Fibroblast of skin of left biceps (primary cell): Measurements from ENCODE around the gene DNAH2.
"Not testable (repeated sequence)": the region's sequence is repeated elsewhere in the genome, so short reads cannot be mapped to it uniquely, and the experiment has no call there.

ENCODE experiments used
- DNase-seq, 2 experiments: peaks; one replicate each; pipeline ENCODE4 v3.0.0-alpha.2; 2013; ENCODE audit warnings: low read depth in 2 of 2

Gene DNAH2

DNA sequence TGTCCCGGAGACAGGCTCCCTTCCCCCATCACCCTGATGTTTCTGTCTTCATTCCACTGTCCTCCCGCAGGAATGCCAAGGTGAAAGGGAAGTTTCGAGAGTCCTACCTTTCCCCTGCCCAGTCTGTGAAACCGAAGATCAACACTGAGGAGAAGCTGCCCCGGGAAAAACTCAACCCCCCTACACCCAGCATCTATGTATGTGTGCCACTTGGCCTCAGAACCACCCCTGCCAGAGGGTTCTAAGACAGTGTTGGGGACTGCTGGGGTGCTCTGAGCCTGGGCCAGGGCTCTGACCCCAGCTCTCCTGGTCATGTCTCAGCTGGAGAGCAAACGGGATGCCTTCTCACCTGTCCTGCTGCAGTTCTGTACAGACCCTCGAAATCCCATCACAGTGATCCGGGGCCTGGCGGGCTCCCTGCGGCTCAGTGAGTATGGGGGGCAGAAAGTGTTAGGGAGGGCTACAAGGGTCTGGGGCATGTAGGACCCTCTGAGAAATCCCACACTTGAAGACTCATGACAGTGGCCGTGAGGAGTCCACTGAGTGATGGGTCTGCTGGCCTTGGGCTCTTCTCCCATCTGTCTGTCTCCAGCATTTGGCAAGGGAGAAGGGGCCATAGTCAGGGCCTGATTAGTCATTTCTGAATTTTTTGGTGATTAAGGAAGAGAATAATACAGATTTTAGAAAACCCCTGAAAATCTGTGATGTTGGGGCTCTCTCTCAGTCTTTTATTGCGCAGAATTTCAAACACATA lies 132.4 kb downstream of the DNAH2 start:
- DNase-seq: no peak

DNA sequence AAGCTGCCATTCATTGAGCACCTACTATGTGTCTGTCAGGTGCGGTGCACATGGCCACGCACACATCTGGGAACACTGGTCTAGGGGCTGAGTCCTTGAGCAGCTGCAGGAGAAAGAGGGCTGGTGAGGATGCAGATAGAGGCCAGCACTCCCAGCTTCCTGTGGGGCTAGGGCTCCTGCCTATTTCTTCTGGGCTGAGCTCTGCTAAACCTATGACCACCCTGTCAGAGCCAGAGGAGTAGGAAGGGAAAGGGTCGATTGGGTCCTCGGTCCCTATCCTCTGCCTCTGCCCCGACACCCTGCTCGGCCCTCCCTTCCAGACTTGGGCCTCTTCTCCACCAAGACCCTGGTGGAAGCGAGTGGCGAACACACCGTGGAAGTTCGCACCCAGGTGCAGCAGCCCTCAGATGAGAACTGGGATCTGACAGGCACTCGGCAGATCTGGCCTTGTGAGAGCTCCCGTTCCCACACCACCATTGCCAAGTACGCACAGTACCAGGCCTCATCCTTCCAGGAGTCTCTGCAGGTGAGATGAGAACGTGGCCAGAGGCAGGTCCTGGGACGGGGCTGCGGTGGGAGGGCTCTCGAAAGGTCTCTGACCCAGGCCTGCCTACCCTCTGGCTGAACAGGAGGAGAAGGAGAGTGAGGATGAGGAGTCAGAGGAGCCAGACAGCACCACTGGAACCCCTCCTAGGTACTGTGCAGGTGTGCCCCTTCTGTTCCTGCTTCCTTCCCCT lies 133.3 kb downstream of the DNAH2 start:
- DNase-seq: no peak

DNA sequence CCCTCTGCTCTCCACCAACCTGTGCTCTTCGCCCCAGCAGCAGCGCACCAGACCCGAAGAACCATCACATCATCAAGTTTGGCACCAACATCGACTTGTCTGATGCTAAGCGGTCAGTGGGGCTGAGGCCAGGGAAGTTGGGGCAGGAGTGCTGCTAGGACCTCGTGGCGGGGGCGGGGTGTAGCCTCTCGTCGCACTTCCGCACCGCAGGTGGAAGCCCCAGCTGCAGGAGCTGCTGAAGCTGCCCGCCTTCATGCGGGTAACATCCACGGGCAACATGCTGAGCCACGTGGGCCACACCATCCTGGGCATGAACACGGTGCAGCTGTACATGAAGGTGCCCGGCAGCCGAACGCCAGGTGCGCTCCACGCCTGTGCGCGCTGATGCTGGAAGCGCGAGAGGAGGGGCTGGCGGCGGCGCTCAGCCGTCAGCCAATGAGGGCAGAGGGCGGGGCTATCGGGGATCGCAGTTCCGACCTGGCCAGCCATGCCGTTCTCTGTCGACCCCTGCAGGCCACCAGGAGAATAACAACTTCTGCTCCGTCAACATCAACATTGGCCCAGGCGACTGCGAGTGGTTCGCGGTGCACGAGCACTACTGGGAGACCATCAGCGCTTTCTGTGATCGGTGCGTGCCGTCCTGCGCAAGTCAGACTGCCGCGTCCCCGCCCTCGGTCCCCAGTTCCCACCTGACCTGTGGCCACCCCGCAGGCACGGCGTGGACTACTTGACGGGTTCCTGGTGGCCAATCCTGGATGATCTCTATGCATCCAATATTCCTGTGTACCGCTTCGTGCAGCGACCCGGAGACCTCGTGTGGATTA lies 134.1 kb downstream of the DNAH2 start:
- peak in 1 of 2 experiments; percentile 53 for DNase-seq

DNA sequence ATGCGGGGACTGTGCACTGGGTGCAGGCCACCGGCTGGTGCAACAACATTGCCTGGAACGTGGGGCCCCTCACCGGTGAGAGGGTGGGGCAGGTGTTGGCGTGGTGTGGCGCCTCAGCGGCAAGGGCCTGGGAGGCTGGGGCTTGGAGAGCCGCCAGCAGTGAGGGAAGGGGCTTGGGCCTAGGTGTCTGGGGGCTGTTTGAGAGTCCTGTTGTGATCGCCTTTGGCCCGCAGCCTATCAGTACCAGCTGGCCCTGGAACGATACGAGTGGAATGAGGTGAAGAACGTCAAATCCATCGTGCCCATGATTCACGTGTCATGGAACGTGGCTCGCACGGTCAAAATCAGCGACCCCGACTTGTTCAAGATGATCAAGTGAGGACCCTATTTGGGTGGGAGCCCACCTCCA lies 134.7 kb downstream of the DNAH2 start:
- DNase-seq: no peak

DNA sequence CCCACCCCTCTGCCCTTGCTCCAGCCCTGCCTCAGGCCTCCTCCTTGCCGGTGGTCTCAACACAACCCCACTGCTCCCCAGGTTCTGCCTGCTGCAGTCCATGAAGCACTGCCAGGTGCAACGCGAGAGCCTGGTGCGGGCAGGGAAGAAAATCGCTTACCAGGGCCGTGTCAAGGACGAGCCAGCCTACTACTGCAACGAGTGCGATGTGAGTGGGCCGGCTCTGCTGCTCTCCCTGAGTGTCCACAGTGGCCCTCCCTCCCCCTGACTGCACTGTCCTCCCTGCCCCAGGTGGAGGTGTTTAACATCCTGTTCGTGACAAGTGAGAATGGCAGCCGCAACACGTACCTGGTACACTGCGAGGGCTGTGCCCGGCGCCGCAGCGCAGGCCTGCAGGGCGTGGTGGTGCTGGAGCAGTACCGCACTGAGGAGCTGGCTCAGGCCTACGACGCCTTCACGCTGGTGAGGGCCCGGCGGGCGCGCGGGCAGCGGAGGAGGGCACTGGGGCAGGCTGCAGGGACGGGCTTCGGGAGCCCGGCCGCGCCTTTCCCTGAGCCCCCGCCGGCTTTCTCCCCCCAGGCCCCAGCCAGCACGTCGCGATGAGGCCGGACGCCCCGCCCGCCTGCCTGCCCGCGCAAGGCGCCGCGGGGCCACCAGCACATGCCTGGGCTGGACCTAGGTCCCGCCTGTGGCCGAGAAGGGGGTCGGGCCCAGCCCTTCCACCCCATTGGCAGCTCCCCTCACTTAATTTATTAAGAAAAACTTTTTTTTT lies 135.6 kb downstream of the DNAH2 start:
- DNase-seq: no peak

DNA sequence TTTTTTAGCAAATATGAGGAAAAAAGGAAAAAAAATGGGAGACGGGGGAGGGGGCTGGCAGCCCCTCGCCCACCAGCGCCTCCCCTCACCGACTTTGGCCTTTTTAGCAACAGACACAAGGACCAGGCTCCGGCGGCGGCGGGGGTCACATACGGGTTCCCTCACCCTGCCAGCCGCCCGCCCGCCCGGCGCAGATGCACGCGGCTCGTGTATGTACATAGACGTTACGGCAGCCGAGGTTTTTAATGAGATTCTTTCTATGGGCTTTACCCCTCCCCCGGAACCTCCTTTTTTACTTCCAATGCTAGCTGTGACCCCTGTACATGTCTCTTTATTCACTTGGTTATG lies 136.1 kb downstream of the DNAH2 start:
- DNase-seq: no peak

DNA sequence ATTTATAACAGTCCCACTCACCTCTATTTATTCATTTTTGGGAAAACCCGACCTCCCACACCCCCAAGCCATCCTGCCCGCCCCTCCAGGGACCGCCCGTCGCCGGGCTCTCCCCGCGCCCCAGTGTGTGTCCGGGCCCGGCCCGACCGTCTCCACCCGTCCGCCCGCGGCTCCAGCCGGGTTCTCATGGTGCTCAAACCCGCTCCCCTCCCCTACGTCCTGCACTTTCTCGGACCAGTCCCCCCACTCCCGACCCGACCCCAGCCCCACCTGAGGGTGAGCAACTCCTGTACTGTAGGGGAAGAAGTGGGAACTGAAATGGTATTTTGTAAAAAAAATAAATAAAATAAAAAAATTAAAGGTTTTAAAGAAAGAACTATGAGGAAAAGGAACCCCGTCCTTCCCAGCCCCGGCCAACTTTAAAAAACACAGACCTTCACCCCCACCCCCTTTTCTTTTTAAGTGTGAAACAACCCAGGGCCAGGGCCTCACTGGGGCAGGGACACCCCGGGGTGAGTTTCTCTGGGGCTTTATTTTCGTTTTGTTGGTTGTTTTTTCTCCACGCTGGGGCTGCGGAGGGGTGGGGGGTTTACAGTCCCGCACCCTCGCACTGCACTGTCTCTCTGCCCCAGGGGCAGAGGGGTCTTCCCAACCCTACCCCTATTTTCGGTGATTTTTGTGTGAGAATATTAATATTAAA lies 136.7 kb downstream of the DNAH2 start:
- DNase-seq: no peak

DNA sequence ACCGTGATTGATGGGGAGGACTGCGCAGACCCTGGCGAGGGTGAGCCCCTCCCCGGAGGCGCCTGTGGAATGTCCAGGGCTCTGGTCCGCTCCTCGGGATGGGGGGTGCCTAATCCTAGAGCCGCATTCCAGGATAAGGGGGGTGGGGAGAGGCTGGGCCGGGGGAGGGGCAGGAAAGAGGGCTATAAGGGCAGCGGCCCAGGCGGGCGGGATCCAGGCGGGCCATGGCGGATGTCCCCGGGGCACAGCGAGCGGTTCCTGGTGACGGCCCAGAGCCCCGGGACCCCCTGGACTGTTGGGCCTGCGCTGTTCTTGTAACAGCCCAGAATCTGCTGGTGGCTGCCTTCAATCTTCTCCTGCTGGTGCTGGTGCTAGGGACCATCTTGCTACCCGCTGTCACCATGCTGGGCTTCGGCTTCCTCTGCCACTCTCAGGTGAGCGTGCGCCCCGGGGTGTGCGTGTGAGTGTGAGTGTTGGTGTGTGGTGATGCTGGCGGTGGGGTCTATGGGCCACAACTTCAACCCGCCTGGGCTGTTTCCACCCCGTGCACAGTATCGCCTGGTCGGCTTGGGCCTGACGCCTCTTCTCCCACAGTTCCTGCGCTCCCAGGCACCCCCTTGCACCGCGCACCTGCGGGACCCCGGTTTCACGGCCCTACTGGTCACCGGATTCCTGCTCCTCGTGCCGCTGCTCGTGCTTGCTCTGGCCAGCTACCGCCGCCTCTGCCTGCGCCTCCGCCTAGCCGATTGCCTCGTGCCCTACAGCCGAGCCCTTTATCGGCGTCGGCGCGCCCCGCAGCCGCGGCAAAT lies 137.5 kb downstream of the DNAH2 start, which contains the start of gene TMEM88:
Gene TMEM88 (plus strand): TSS at position 216 of the 809 bp plus-strand sequence. CDS start 9 bp downstream, at position 225.
- no peak for DNase-seq

DNA sequence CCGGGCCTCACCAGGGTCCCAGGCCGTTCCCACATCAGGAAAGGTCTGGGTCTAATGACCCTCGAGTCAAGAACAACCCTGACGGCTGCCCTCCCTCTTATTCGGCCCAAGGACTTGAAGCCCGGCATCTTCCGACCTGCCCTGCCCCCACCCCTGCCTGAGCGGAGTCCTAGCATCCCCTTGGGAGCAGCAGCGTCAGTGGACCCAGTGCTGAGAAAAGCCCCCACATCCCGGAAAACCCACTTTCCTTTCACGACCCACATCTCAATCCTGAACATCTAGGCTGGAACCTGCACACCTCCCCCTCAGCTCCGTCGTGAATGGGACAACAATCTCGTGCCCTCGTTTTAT lies 138.1 kb downstream of the DNAH2 start:
- DNase-seq: no peak

DNA sequence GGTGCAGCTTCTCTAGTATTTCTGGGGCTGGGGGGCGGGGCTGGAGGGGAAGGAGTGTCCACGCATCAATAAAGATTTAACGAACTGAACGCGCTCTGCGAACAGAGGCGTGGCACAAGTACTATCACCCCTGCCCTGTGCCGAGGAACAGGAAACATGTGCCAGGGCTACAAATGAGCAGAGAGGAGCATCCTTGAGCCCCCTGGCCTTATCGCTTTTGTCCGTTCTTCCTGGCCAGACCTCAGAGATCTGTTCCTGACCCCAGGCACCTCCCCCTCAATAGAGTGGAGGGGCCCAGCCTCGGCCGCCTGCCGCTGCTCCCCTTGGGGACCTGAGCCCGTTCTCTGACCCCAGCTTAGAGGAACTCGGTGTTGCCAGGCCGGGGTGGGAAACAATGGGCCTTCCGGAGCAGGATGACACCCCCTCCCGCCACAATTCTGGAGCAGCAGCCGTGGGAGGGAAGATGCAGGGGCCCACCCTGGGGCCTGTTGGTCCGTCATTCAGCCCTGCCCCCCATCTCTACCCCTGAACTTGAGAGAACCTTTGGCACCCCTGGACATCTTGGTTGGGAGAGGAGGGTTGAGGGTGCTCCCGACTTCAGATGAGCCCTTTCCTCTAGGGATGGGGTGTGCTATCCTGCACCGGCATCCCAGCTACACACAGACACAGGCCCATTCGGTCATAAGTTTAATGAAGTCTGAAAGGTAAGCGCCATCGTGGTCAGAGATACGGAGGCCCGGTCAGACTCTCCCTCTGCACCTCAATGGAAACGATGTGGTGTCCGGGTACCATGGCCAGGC lies 138.7 kb downstream of the DNAH2 start:
- no peak for DNase-seq

DNA sequence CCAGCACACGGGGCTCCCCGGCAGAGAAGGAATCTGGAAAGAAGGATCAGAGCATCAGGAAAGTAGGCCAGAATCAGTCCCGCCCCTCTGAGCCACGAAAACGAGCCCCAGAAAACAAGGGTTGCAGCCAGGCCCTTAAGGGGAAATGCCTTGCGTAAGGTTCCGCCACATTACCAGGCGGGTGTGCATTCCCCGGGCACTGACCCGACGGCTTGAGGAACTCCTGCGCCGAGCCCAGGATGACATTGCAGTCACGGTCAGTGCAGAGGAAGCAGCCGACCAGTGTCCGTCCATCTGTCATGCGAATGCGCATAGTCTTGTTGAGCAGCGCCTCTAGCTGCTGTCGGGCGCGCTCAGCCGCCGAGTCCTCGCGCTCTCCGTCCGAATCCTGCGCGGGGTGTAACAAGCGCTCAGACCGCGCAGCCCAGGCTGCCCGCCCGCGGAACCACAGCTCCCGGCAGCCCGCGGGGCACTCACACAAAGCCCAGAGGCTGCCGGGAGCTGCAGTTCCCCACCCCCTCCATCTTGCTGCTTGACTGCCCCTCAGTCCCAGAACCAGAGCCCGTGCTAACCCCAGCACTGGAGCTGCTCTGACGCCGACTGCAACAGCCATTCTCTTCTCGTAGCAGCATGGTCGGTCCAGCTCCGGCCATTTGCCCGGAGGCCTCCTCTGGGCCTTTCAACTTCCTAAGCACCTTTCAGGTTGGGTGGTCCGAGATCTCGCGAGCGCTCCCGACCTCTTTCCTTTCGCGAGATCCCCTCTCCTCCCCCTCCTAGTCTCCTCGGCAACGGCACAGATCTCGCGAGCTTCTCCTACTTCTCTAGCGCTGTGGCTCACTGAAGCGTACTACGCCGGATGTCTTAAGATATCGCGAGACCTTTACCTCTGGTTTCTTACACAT lies 139.5 kb downstream of the DNAH2 start, which contains the start of gene NAA38:
Gene NAA38 (minus strand): TSS at position 749 of the 902 bp plus-strand sequence. CDS start 96 bp downstream, at position 653.
- DNase-seq: peak; percentile 99

DNA sequence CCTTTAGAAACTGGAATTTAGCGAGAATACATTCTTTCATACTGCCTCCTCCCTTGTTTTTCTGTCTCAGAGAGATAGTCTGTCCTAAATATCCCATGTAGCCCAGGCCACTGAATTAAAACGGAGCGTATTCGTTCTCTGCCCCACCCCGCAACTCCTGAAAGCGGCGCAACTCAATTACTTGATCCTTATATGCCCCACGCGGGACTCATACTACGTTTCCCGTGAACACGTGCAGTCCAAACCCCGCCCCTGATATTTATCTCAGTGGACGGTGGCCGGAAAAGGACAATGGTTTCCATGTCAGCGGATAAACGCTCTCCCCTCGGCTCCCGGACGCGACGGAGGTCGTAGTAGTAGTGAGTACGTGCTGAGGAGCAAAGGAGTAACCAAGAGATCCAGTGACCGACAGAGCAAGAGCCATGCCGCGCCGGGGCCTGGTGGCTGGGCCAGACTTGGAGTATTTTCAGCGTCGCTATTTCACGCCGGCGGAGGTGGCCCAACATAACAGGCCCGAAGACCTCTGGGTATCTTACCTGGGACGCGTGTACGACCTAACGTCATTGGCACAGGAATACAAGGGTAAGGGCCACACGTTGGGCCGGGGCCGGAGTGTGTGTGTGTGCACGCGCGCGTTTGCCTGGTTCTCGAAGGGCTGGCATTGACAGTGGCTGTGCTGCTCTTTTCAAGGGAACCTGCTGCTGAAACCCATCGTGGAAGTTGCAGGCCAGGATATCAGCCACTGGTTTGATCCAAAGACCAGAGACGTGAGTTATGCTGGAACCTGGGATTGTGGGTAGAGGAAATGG lies 140.4 kb downstream of the DNAH2 start, which contains the start of gene CYB5D1:
Gene CYB5D1 (plus strand): TSS at position 291 of the 809 bp plus-strand sequence. CDS start 132 bp downstream, at position 423.
- DNase-seq: peak; percentile 85 to 86

DNA sequence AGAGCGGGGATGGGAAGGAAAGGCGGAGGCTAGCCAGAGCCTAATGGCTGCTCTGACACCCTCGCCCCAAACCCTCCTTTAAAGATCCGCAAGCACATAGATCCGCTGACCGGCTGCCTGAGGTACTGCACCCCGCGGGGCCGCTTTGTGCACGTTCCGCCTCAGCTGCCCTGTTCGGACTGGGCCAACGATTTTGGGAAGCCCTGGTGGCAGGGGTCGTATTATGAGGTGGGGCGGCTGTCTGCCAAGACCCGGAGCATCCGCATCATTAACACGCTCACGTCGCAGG lies 140.9 kb downstream of the DNAH2 start:
- DNase-seq: no peak

DNA sequence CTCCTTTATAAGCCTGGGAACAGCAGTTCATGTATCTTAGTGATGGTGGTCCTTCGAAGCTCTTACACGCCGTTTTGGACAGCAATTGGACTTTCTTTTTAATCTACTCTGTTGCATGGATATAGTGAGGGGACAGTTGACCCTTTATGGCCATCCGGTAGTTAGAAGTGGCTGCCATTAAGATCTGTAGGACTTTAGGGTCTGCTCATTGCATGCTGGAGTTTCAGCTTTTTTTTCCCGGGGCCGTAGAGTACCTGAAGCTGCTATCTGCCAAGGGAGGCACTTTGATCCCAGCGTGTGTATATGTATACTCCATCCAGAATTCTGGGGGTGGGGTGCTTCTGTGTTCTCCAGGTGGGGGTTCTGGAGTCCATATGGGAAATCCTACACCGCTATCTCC lies 141.5 kb downstream of the DNAH2 start:
- DNase-seq: no peak

DNA sequence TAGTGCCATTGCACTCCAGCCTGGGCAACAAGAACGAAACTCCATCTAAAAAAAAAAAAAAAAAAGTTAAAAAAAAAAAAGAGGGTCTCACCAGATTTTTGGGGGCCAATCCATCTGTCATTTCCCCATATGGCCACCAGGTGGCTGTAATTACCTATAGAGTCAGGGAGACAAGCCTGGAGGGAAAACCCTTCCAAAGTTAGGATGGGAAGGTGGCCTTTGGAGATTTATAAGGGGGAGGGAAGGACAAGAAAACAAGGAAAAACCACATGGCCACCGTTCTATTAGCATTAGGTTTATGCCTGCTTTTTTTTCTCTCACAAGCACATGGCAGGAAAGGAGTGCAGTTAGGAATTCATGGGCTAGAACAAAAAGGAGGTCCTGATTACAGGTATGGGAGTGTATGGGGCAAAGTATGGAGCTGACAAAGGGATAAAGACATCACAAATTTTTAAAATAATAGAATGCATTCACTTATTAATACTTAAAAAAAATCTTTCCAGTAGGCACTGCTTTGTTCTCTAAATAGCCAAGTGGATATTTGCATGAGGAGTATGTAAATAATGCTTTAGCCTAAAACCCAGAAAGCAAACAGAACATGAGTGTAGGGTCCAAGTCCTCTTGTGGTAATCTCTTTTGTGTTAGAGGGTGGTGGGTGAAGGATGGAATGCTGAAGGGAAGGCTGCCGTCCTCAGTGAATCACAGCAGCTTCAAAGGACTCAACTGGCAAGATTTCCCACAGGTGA lies 145.3 kb downstream of the DNAH2 start:
- no peak for DNase-seq

DNA sequence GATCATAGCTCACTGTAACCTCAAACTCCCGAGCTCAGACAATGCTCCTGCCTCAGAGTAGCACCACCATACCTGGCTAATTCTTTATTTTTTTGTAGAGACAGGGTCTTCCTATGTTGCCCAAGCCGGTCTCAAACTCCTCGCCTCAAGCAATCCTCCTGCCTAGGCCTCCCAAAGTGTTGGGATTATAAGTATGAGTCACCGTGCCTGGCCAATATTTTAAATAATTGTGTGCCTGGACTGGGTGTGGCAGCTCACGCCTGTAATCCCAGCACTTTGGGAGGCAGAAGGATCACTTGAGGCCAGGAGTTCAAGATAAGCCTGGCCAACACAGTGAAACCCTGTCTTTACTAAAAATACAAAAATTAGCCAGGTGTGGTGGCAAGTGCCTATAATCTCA lies 146.8 kb downstream of the DNAH2 start:
- not testable (repeated sequence) for DNase-seq
